ENCODE results near the gene DRD1. TPM values are rescaled to one million over a fixed set of nuclear protein-coding genes. Genes with fewer than 3 reads are reported as not detected.
"Not testable (repeated sequence)": the region's sequence is repeated elsewhere in the genome, so short reads cannot be mapped to it uniquely, and the experiment has no call there.

The DRD1 gene
- total RNA-seq, 4 donors from 2014 or later = 0.13 TPM; not detected in 3

GRCh38 chr5:175463641-175464040, 19.7 kb upstream of the DRD1 start:
- Histone ChIP-seq H3K27me3 (no peaks in the 10 kb centered on the region), H3K27ac (no peak overlapping the region), H3K4me1 (no peaks in the 10 kb centered on the region), H3K9me3 (no peaks in the 10 kb centered on the region), H3K4me3 (no peak overlapping the region), H3K36me3 (no peaks in the 10 kb centered on the region)
- DNase-seq = no peak
- TF ChIP-seq POLR2A (IDR thresholded peaks at IDR 0.05) = no peak
- TF ChIP-seq, protein P1, sequence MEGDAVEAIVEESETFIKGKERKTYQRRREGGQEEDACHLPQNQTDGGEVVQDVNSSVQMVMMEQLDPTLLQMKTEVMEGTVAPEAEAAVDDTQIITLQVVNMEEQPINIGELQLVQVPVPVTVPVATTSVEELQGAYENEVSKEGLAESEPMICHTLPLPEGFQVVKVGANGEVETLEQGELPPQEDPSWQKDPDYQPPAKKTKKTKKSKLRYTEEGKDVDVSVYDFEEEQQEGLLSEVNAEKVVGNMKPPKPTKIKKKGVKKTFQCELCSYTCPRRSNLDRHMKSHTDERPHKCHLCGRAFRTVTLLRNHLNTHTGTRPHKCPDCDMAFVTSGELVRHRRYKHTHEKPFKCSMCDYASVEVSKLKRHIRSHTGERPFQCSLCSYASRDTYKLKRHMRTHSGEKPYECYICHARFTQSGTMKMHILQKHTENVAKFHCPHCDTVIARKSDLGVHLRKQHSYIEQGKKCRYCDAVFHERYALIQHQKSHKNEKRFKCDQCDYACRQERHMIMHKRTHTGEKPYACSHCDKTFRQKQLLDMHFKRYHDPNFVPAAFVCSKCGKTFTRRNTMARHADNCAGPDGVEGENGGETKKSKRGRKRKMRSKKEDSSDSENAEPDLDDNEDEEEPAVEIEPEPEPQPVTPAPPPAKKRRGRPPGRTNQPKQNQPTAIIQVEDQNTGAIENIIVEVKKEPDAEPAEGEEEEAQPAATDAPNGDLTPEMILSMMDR (IDR thresholded peaks at IDR 0.05) = no peak

- H3K36me3 ChIP-seq = no peaks in the 10 kb centered on the region
- no peak overlapping the region for H3K4me3 ChIP-seq
- no peaks in the 10 kb centered on the region for H3K9me3 ChIP-seq
- H3K27me3 ChIP-seq = no peaks in the 10 kb centered on the region
- DNase-seq = no peak
- TF ChIP-seq, protein P1 (IDR thresholded peaks at IDR 0.05) = no peak
- no peak for TF ChIP-seq POLR2A (IDR thresholded peaks at IDR 0.05)
- H3K4me1 ChIP-seq = no peaks in the 10 kb centered on the region
- no peak overlapping the region for H3K27ac ChIP-seq
Observed at GRCh38 chr5:175461370-175461769, 17.4 kb upstream of the DRD1 start.

- no peaks in the 10 kb centered on the region for H3K36me3 ChIP-seq
- no peak overlapping the region for H3K4me3 ChIP-seq
- no peak overlapping the region for H3K27ac ChIP-seq
- no peaks in the 10 kb centered on the region for H3K4me1 ChIP-seq
- no peak for DNase-seq
- no peaks in the 10 kb centered on the region for H3K9me3 ChIP-seq
- H3K27me3 ChIP-seq = no peaks in the 10 kb centered on the region
- TF ChIP-seq, protein P1 (IDR thresholded peaks at IDR 0.05) = no peak
- TF ChIP-seq POLR2A (IDR thresholded peaks at IDR 0.05) = no peak
Observed at GRCh38 chr5:175460552-175460951, 16.6 kb upstream of the DRD1 start.

DNA sequence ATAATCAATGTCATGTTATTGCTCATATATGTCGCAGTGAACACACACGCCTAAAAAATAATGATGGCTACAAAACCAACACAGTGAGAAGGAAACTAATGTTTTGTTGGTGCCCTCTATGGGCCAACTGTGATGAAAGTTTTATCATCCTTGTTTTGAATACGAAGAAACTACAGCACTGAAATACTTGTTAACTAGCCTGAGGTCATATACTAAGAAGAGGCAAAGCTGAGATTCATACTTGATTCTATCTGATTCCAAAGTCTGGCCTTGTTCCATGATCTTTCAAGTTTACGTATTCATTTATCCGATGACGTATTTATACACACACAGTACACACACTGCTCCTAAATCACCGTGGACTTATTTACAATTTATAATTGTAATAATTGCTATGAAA, 16.1 kb upstream of the DRD1 start:
- no peaks in the 10 kb centered on the region for H3K9me3 ChIP-seq
- no peaks in the 10 kb centered on the region for H3K36me3 ChIP-seq
- H3K27me3 ChIP-seq = no peaks in the 10 kb centered on the region
- no peaks in the 10 kb centered on the region for H3K4me1 ChIP-seq
- TF ChIP-seq, protein P1 (IDR thresholded peaks at IDR 0.05) = peak in 4 of 6 experiments; percentile 16 to 33 (median 22)
- TF ChIP-seq POLR2A (IDR thresholded peaks at IDR 0.05) = no peak
- H3K27ac ChIP-seq = no peak overlapping the region
- no peak overlapping the region for H3K4me3 ChIP-seq
- no peak for DNase-seq

DNA sequence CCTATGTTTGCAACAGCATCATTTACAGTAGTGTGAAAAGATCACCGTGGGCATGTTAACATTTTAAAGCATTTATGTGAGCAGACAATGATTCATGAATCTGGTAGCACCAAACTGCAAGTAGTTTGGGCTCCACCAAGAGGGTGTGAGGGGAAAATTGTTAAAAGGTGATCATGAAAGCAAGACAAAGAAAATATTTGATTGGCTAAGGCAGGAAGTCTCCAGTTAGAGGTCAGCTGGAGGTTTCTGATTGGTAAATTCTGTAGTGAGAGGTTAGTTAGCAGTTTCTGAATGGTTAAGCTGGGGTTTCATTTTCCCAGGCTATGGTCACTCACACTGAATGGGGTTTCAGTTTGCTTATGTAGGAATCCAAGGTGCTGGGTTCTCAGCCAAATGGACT, 13.5 kb upstream of the DRD1 start:
- Histone ChIP-seq H3K27ac (no peak overlapping the region), H3K36me3 (no peaks in the 10 kb centered on the region), H3K9me3 (no peaks in the 10 kb centered on the region), H3K27me3 (no peaks in the 10 kb centered on the region), H3K4me1 (no peaks in the 10 kb centered on the region), H3K4me3 (no peak overlapping the region)
- no peak for DNase-seq
- TF ChIP-seq, protein P1 (IDR thresholded peaks at IDR 0.05) = no peak
- TF ChIP-seq POLR2A (IDR thresholded peaks at IDR 0.05) = no peak

DNA sequence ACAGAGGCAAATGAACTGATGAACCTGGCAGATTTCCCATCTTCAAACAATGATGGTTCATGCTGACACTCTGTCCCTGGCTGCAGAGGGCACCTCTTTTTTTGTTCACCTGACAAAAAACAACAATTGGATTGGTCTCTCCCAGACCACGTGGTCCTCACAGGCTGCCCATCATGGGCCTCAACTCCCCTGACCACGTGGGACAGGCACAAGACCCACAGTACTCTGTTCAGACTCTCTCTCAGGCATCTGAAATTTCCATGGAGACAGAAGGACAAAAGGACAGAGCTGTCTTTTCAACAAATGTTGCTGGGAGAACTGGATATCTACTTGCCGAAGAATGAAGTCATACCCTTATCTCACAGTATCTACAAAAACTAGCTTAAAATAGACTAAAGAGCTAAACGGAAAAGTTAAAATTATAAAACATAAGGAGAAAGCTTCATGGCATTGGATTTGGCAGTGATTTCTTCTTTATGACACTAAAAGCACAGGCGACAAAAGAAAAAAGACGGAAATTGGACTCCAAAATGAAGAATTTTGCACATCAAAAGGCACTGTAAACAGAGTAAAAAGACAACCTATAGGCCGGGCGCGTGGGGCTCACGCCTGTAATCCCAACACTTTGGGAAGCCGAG, 12.2 kb upstream of the DRD1 start:
- Histone ChIP-seq H3K9me3 (no peaks in the 10 kb centered on the region), H3K27me3 (no peaks in the 10 kb centered on the region), H3K4me1 (no peaks in the 10 kb centered on the region), H3K4me3 (no peak overlapping the region), H3K36me3 (no peaks in the 10 kb centered on the region), H3K27ac (no peak overlapping the region)
- TF ChIP-seq POLR2A (IDR thresholded peaks at IDR 0.05) = no peak
- TF ChIP-seq, protein P1 (IDR thresholded peaks at IDR 0.05) = no peak
- DNase-seq = no peak

- H3K4me3 ChIP-seq, H3K4me1 ChIP-seq, DNase-seq, H3K9me3 ChIP-seq, H3K27ac ChIP-seq, H3K36me3 ChIP-seq, H3K27me3 ChIP-seq: not testable (repeated sequence)
Observed at GRCh38 chr5:175454338-175454737, 10.4 kb upstream of the DRD1 start.

Measured in Peyer's patch (tissue), 4 donors.